Cardiac muscle cell (in vitro differentiated cells and primary cell): ENCODE results near the gene PTPRD. TPM values are rescaled to one million over a fixed set of nuclear protein-coding genes. Genes with fewer than 3 reads are reported as not detected.

Experiments
- DNase-seq, 2 donors: peaks; one replicate each; pipeline versions ENCODE4 v3.0.0 to v3.0.0-alpha.2; 2010 to 2017; ENCODE audit warnings: low read depth in 1 of 2, low spot score in 1 of 2
- H3K27ac ChIP-seq: fragments of 200-600 bp; sonication (generic); 2 replicates; pipeline ENCODE4 v1.5.1; 2016
- H3K27me3 ChIP-seq: fragments of 200-600 bp; sonication (generic); 2 replicates; pipeline ENCODE4 v1.6.0; 2016; ENCODE audit warnings: control low read depth
- H3K36me3 ChIP-seq: fragments of 200-600 bp; sonication (generic); 2 replicates; pipeline ENCODE4 v1.5.1; 2016; ENCODE audit warnings: control low read depth
- H3K4me1 ChIP-seq: fragments of 200-600 bp; sonication (generic); 2 replicates; pipeline ENCODE4 v1.8.1; 2017; ENCODE audit warnings: low read depth, mild to moderate bottlenecking, mixed run types
- H3K4me3 ChIP-seq: fragments of 200-600 bp; sonication (generic); 2 replicates; pipeline ENCODE4 v1.5.1; 2016; ENCODE audit warnings: mild to moderate bottlenecking
- H3K9me3 ChIP-seq: fragments of 200-600 bp; sonication (generic); 2 replicates; pipeline ENCODE4 v1.5.1; 2017; ENCODE audit warnings: low read depth, mild to moderate bottlenecking, control low read depth
- polyA plus RNA-seq: library from polyadenylated mRNA; unstranded; fragments of >200 nt; fragmentation: Nextera tagmentation; extraction: Ambion mirVana; gene quantifications from 2 replicates; pipeline ENCODE4 v1.2.1, GENCODE V29; 2016
- total RNA-seq: library from RNA; depleted of rRNA; stranded (reverse); fragments of >200 nt; gene quantifications from 2 replicates; pipeline ENCODE4 v1.2.3, GENCODE V29; 2016
- TF ChIP-seq, protein P1 (sequence below): IDR thresholded peaks from 2 replicates; pipeline ENCODE4 v1.5.1; 2012; ENCODE audit warnings: low read depth, mild to moderate bottlenecking, low read length

PTPRD gene
- total and polyA plus RNA-seq, 2 experiments from 2014 or later = 37.0 to 287 TPM

DNA sequence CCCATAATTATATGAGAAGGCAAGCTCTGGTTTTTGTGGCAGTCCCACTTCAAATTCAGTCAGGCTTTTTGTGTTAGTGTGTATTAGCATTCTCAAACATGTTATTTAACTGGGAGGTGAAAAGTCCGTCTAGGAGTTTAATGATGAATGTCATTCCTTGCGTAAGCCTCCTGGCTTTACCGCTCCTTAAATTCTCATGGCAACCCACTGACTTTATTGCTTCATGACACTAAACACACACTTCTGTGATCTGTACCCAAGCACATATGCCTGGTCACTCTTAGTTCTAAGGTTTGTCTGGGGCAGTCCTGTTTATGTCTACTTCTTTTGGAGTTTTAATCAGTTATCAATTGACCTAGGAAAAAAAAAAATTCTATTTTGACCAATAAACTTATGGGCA lies 2135.4 kb downstream of the PTPRD start:
- Histone ChIP-seq H3K9me3 (no peaks in the 10 kb centered on the region), H3K4me1 (no peaks in the 10 kb centered on the region), H3K27ac (no peak overlapping the region), H3K36me3 (peaks cover 19% of the 10 kb centered on the region), H3K27me3 (no peaks in the 10 kb centered on the region), H3K4me3 (no peak overlapping the region)
- TF ChIP-seq, protein P1, sequence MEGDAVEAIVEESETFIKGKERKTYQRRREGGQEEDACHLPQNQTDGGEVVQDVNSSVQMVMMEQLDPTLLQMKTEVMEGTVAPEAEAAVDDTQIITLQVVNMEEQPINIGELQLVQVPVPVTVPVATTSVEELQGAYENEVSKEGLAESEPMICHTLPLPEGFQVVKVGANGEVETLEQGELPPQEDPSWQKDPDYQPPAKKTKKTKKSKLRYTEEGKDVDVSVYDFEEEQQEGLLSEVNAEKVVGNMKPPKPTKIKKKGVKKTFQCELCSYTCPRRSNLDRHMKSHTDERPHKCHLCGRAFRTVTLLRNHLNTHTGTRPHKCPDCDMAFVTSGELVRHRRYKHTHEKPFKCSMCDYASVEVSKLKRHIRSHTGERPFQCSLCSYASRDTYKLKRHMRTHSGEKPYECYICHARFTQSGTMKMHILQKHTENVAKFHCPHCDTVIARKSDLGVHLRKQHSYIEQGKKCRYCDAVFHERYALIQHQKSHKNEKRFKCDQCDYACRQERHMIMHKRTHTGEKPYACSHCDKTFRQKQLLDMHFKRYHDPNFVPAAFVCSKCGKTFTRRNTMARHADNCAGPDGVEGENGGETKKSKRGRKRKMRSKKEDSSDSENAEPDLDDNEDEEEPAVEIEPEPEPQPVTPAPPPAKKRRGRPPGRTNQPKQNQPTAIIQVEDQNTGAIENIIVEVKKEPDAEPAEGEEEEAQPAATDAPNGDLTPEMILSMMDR = no peak
- peak in 1 of 2 donors; percentile 28 for DNase-seq

DNA sequence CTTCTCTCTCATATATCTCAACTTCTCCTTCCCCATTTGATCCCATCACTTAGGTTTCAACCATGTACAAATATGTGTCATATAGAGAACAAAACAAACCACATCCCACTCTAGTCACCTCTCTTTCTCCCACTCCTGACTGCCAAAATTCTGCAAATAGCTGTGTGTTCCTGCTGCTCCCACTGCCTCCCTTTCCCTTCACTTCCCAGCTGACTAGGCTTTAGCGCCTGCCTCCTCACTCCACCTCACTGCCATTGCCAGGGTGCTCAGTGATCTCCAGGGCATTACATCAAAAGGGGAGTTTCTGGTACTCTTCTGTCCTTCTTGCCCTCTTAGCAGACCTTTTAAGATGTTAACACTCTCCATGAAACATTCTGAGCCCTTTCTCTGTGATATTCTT lies 2137.9 kb downstream of the PTPRD start:
- Histone ChIP-seq H3K9me3 (no peaks in the 10 kb centered on the region), H3K36me3 (peaks cover 22% of the 10 kb centered on the region), H3K27me3 (no peaks in the 10 kb centered on the region), H3K4me1 (no peaks in the 10 kb centered on the region), H3K4me3 (no peak overlapping the region), H3K27ac (no peak overlapping the region)
- no peak for DNase-seq
- TF ChIP-seq, protein P1 = no peak

DNA sequence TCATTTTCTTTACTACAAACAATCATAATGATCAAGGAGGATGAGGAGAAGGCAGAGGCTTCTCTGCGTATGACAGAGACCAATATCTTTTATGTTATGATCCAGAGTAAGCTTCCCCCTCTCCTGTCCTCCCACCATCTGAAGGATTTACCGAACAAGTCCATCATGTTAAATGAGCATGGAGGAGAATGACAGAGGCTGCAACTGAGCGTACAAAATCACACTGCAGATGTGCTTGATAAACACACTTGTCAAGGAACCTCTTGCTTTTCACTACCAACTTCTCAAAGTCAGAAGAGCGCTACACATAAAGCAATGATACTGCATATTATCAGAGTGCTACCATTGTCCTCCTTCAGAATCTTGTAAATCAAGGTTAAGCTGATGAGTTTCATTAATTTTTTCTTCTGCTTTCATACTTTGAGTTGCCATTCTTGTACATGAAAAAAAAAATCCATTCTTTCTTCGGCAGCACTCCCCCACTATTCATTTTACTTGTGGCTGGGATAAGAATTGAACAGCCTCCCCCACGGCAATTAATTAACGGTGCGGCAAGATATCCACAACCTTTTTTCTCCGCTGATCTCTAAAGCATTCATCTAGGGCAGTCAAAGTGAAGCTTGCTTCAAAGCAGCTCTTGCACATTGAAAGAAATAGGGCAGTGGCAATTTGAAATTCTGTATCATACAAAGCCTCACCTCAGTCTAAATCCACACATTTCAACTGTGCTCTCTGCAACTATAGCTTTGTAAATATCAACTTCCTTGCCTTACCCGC lies 2139.4 kb downstream of the PTPRD start:
- Histone ChIP-seq H3K27me3 (no peaks in the 10 kb centered on the region), H3K9me3 (no peaks in the 10 kb centered on the region), H3K27ac (no peak overlapping the region), H3K36me3 (peaks cover 25% of the 10 kb centered on the region), H3K4me1 (no peaks in the 10 kb centered on the region), H3K4me3 (no peak overlapping the region)
- TF ChIP-seq, protein P1 = no peak
- DNase-seq = no peak

DNA sequence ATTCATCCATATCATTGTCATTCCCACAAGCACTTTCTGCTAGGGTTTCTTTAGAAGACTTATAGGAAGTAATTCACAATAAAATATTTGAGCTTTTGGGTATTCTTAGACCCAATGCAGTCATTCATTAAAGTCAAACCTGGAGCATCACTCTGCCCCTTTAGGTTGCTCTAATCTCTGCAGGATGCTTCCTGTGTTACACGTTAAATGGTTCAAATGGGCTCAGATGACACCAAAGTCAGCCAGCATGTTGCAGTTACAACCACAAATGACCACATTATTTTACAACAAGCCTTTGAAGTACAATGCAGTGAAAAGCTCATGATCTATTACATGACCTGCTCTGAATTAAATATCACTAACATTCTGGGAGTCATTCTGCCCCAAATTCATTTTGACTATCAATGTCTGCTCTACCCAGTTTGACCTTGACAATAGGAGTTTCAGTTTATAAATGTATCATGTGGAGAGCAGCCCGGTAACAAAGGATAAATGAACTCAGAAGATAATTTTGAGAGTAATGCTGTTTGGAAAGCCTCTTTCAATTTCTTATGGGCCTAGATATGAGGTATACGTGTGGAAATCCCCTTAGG lies 2144.7 kb downstream of the PTPRD start:
- H3K27me3 ChIP-seq = no peaks in the 10 kb centered on the region
- peaks cover 31% of the 10 kb centered on the region for H3K36me3 ChIP-seq
- H3K4me3 ChIP-seq = no peak overlapping the region
- no peaks in the 10 kb centered on the region for H3K9me3 ChIP-seq
- H3K27ac ChIP-seq = no peak overlapping the region
- no peaks in the 10 kb centered on the region for H3K4me1 ChIP-seq
- TF ChIP-seq, protein P1 = no peak
- no peak for DNase-seq

DNA sequence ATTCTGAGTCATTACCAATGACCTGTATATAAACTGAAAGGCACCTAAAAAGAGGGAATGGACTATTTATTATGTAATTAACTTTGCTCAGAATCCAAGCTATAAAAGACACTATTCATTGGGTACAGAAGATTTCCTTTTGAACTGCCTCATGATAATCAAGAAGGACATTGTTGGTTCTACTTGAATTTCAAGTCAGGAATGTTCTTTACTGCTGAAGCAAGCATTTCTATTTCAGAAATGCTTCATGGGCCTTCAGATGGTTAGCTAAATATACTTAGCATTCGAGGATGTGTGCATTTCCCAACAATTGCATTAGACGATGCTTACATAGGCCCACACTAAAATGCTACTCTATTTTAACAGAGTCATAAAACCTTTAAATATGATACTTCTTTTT lies 2155.0 kb downstream of the PTPRD start:
- peaks cover 21% of the 10 kb centered on the region for H3K36me3 ChIP-seq
- peak in 1 of 2 donors; percentile 3 for DNase-seq
- H3K4me3 ChIP-seq = no peak overlapping the region
- no peaks in the 10 kb centered on the region for H3K4me1 ChIP-seq
- no peaks in the 10 kb centered on the region for H3K27me3 ChIP-seq
- TF ChIP-seq, protein P1 = no peak
- H3K27ac ChIP-seq = no peak overlapping the region
- no peaks in the 10 kb centered on the region for H3K9me3 ChIP-seq
